ENCODE measurements around the gene RSF1.

RSF1 gene

DNA sequence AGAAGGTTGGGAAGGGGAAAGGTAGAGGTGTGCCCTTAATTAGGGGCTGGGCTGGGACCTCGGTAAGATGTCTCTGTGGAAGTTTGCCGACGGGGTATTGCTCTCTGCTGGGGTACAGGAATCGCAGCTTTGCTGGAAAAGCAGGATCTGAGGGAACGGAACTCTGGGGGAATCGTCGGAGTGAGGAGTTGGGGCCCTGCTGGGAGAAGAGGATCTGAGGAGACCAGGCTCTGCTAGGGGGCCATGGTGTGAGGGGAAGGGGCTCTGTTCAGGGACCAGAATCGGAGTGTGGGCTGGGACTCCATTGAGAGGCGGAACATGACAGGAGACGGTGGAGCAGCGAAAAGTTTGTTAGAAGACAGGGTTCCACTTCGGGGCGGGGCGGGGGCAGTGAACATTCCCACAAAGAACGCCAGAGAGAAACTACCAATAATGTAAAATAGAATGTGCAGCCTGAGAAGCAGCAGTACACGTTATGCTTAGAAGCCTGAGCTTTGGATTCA lies 878 bp upstream of the RSF1 start:
- Histone ChIP-seq H3K36me3 (replicated peaks; ENCODE audit: low read depth, low read length) (no peaks in the 10 kb centered on the region), H3K4me2 (ENCODE audit: low read length) (peak overlapping the region; percentile 89), H4K20me1 (ENCODE audit: insufficient read depth, low read length) (peaks cover 27% of the 10 kb centered on the region), H3K9ac (ENCODE audit: low read length) (peak overlapping the region; percentile 85), H3K4me3 (ENCODE audit: low read length) (peak overlapping the region; percentile 88), H3K4me1 (ENCODE audit: low read length) (peaks cover 3% of the 10 kb centered on the region; the same call in 1 of the 2 replicates), H3K9me3 (ENCODE audit: insufficient read depth, low read length) (no peaks in the 10 kb centered on the region), H3K27me3 (ENCODE audit: low read depth, low read length) (no peaks in the 10 kb centered on the region), H3K27ac (ENCODE audit: low read length) (no peak overlapping the region), H3K79me2 (ENCODE audit: low read length) (peaks cover 41% of the 10 kb centered on the region), H2AFZ (ENCODE audit: low read depth, low read length) (peak overlapping the region; percentile 61)
- no peak for TF ChIP-seq EZH2phosphoT487 (IDR thresholded peaks at IDR 0.05; ENCODE audit: low read depth)
- TF ChIP-seq CTCF (IDR thresholded peaks at IDR 0.05; ENCODE audit: low read depth, low read length) = no peak

DNA sequence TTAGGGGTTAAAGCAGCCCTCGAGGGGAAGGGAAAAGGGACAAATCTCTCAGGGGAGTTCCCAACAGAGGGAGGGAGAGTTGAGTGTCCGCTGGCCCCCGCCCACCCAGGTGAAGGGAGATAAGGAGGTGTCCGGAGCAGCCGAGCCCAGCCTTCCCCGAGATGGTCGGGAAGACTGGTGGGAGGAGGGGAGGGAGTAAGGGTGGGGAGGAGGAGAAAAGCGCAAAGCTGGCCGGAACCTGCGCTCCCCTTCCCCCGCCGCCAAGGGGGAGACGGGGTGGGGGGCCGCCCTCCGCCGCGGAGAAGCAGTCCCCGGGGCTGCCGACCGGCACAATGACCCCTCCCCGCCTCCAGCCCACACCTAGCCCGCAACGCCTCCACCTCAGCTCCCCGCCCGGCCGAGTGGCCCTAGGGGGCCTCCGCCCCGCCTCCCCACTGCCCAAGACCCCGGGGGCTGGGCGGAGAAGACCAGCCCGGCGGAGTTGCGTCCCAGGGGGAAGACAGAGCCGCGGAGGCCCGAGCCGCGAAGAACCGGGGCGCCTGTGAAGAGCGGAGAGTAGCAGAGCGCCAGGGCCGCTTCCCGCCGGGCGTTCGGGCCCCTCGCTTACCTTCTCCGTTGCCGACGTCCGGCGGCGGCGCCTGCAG lies 479 bp downstream of the RSF1 start:
- Histone ChIP-seq H3K36me3 (replicated peaks; ENCODE audit: low read depth, low read length) (peaks cover 8% of the 10 kb centered on the region), H3K79me2 (ENCODE audit: low read length) (peaks cover 55% of the 10 kb centered on the region), H3K27ac (ENCODE audit: low read length) (peak overlapping the region; percentile 78), H3K27me3 (ENCODE audit: low read depth, low read length) (no peaks in the 10 kb centered on the region), H3K9me3 (ENCODE audit: insufficient read depth, low read length) (no peaks in the 10 kb centered on the region), H4K20me1 (ENCODE audit: insufficient read depth, low read length) (peaks cover 40% of the 10 kb centered on the region), H3K4me2 (ENCODE audit: low read length) (peak overlapping the region; percentile 89), H3K4me1 (ENCODE audit: low read length) (peaks cover 3% of the 10 kb centered on the region; the same call in 1 of the 2 replicates), H3K4me3 (ENCODE audit: low read length) (peak overlapping the region; percentile 88), H2AFZ (ENCODE audit: low read depth, low read length) (peak overlapping the region; percentile 48; the same call in 1 of the 2 replicates), H3K9ac (ENCODE audit: low read length) (peak overlapping the region; percentile 85)
- TF ChIP-seq CTCF (IDR thresholded peaks at IDR 0.05; ENCODE audit: low read depth, low read length) (no peak), EZH2phosphoT487 (IDR thresholded peaks at IDR 0.05; ENCODE audit: low read depth) (no peak)

DNA sequence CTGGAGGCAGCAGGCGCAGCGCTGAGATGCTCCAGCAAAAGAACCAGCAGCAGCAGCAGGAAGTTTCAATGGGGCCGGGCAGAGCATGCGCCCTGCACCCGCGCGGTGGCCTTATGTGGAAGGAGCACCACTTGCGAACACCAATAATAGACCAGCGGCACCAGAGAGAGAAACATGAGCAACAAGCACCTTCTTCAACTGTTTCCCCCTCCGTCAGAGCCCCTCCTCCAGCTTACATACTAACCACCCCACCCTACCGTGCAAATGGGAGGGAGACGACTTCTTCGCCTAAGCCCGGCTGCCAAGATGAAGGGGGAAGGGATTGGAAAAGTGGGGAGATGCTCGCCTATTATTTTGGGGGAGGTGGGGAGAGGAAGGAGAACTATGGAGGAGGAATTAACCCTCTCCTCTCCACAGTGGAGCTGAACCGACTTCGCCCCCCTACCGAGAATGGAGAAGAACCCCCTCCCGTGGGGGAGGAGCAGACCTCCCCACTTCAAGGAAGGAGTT lies 1.1 kb downstream of the RSF1 start:
- Histone ChIP-seq H3K9me3 (ENCODE audit: insufficient read depth, low read length) (0 out of 2 replicates have a peak, but pooled peaks cover 3% of the 10 kb centered on the region), H2AFZ (ENCODE audit: low read depth, low read length) (peak overlapping the region; percentile 48; the same call in 1 of the 2 replicates), H3K4me3 (ENCODE audit: low read length) (peak overlapping the region; percentile 88), H3K4me1 (ENCODE audit: low read length) (peaks cover 3% of the 10 kb centered on the region; the same call in 1 of the 2 replicates), H3K9ac (ENCODE audit: low read length) (peak overlapping the region; percentile 85), H3K79me2 (ENCODE audit: low read length) (peaks cover 60% of the 10 kb centered on the region), H3K27ac (ENCODE audit: low read length) (peak overlapping the region; percentile 78), H3K36me3 (replicated peaks; ENCODE audit: low read depth, low read length) (peaks cover 13% of the 10 kb centered on the region), H4K20me1 (ENCODE audit: insufficient read depth, low read length) (peaks cover 45% of the 10 kb centered on the region), H3K4me2 (ENCODE audit: low read length) (peak overlapping the region; percentile 89), H3K27me3 (ENCODE audit: low read depth, low read length) (no peaks in the 10 kb centered on the region)
- TF ChIP-seq EZH2phosphoT487 (IDR thresholded peaks at IDR 0.05; ENCODE audit: low read depth) = no peak
- TF ChIP-seq CTCF (IDR thresholded peaks at IDR 0.05; ENCODE audit: low read depth, low read length) = no peak

GRCh38 chr11:77815459-77815858 lies 5.1 kb downstream of the RSF1 start:
- Histone ChIP-seq H3K36me3 (replicated peaks; ENCODE audit: low read depth, low read length) (peaks cover 30% of the 10 kb centered on the region), H2AFZ (ENCODE audit: low read depth, low read length) (no peak overlapping the region), H3K4me3 (ENCODE audit: low read length) (no peak overlapping the region), H3K9ac (ENCODE audit: low read length) (no peak overlapping the region), H3K4me2 (ENCODE audit: low read length) (no peak overlapping the region), H3K79me2 (ENCODE audit: low read length) (peaks cover 95% of the 10 kb centered on the region), H3K4me1 (ENCODE audit: low read length) (peaks cover 3% of the 10 kb centered on the region; the same call in 1 of the 2 replicates), H4K20me1 (ENCODE audit: insufficient read depth, low read length) (peaks cover 76% of the 10 kb centered on the region), H3K9me3 (ENCODE audit: insufficient read depth, low read length) (0 out of 2 replicates have a peak, but pooled peaks cover 3% of the 10 kb centered on the region), H3K27ac (ENCODE audit: low read length) (no peak overlapping the region), H3K27me3 (ENCODE audit: low read depth, low read length) (no peaks in the 10 kb centered on the region)
- TF ChIP-seq CTCF (IDR thresholded peaks at IDR 0.05; ENCODE audit: low read depth, low read length) (no peak), EZH2phosphoT487 (IDR thresholded peaks at IDR 0.05; ENCODE audit: low read depth) (no peak)

Measured in OCI-LY3 (cell line).